GM18517 (cell line): Measurements from ENCODE around the gene ITPKB.
"Not testable (repeated sequence)": the region's sequence is repeated elsewhere in the genome, so short reads cannot be mapped to it uniquely, and the experiment has no call there.

Experiments
- ATAC-seq: cut with Tn5 transposase; IDR thresholded peaks from one replicate; pipeline ENCODE4 v1.9.1; 2021; ENCODE audit warnings: mild to moderate bottlenecking, moderate library complexity; ENCODE audit not compliant: unreplicated experiment

Gene ITPKB

GRCh38 chr1:226738995-226739695 lies at the start of gene ITPKB:
Gene ITPKB, minus strand, starts transcription at chr1:226739282. Its CDS starts 1,824 bp downstream, at chr1:226737458.
- peak; percentile 44 for ATAC-seq

GRCh38 chr1:226787638-226788037 lies 48.6 kb upstream of the ITPKB start:
- ATAC-seq: no peak

- no peak for ATAC-seq
These were observed 48.0 kb upstream of the ITPKB start for GRCh38 chr1:226787071-226787470.

- ATAC-seq: peak; percentile 61
These were observed 47.5 kb upstream of the ITPKB start for GRCh38 chr1:226786550-226786949.

- ATAC-seq: no peak
These were observed 46.7 kb upstream of the ITPKB start for GRCh38 chr1:226785805-226786204.

GRCh38 chr1:226784081-226785049 lies 45.3 kb upstream of the ITPKB start:
- ATAC-seq: no peak

GRCh38 chr1:226782845-226783601 lies 43.9 kb upstream of the ITPKB start:
- no peak for ATAC-seq

GRCh38 chr1:226781937-226782609 lies 43.0 kb upstream of the ITPKB start:
- no peak for ATAC-seq

- ATAC-seq: no peak
These were observed 40.5 kb upstream of the ITPKB start for GRCh38 chr1:226779561-226779960.

GRCh38 chr1:226778657-226779058 lies 39.6 kb upstream of the ITPKB start:
- no peak for ATAC-seq

- no peak for ATAC-seq
These were observed 37.9 kb upstream of the ITPKB start for GRCh38 chr1:226776975-226777374.

- no peak for ATAC-seq
These were observed 37.0 kb upstream of the ITPKB start for GRCh38 chr1:226776066-226776465.

- ATAC-seq: peak; percentile 70
These were observed 33.5 kb upstream of the ITPKB start for GRCh38 chr1:226772446-226773139.

GRCh38 chr1:226767170-226767569 lies 28.1 kb upstream of the ITPKB start:
- ATAC-seq: not testable (repeated sequence)

- no peak for ATAC-seq
These were observed 27.5 kb upstream of the ITPKB start for GRCh38 chr1:226766565-226766964.

GRCh38 chr1:226764533-226764932 lies 25.5 kb upstream of the ITPKB start:
- ATAC-seq: peak; percentile 92

- ATAC-seq: no peak
These were observed 24.8 kb upstream of the ITPKB start for GRCh38 chr1:226763905-226764264.

GRCh38 chr1:226762988-226763904 lies 24.2 kb upstream of the ITPKB start:
- no peak for ATAC-seq

GRCh38 chr1:226762055-226762454 lies 23.0 kb upstream of the ITPKB start:
- ATAC-seq: no peak
